K562 (cell line): ENCODE measurements around the gene YES1. TPM values are rescaled to one million over a fixed set of nuclear protein-coding genes. Genes with fewer than 3 reads are reported as not detected.

Source experiments
- ATAC-seq: fragments of 200-7000 bp; cut with Tn5 transposase; 3 replicates; pipeline ENCODE4 v1.9.1; 2020; ENCODE audit warnings: moderate library complexity
- BruUV-seq: library from RNA; stranded (reverse); fragments of 400-500 nt; replicated peaks from 2 replicates; lab custom pipeline; 2021; lab: Mats Ljungman, UMichigan
- CTCF ChIA-PET: fragments of 300-600 bp; formaldehyde crosslinking; extraction: SDS; loops from one replicate; lab custom pipeline; 2021; ENCODE audit warnings: low intra/inter-chr PET ratio; lab: Yijun Ruan, JAX
- POLR2A ChIA-PET: fragments of 300-600, 350-650 bp; sonication (Branson Sonifier 250); formaldehyde crosslinking; extraction: SDS; loops from one replicate; lab custom pipeline; 2021; ENCODE audit warnings: antibody characterized with exemption, inconsistent platforms; lab: Yijun Ruan, JAX
- DNase-seq, 4 experiments: peaks; one replicate each; pipeline versions ENCODE4 v3.0.0 to v3.0.0-alpha.2; 2011 to 2018; ENCODE audit warnings: low spot score in 3 of 4, mixed read lengths in 3 of 4; ENCODE audit errors: extremely low read depth in 1 of 4
- FAIRE-seq: peaks from 2 replicates; lab custom pipeline; 2011; peaks lifted over from hg19 to GRCh38; lab: Jason Lieb, UNC
- H2AFZ ChIP-seq: 2 replicates; pipeline ENCODE4 v1.6.0; 2011; ENCODE audit warnings: low read depth, low read length, control low read depth, inconsistent platforms
- H3K27ac ChIP-seq: fragments of 200-600 bp; 3 replicates; pipeline ENCODE4 v1.8.0; 2011; ENCODE audit warnings: low read depth, mild to moderate bottlenecking, control low read depth, inconsistent platforms, low read length, moderate library complexity, mixed read lengths; ENCODE audit errors: extremely low read depth
- H3K27me3 ChIP-seq, 2 experiments: fragments of 300-600 bp in 1 of 2; 2 replicates in 1 of 2; 3 replicates in 1 of 2; pipeline versions ENCODE4 v1.6.0 to v1.8.0; 2011; ENCODE audit warnings: inconsistent platforms in 2 of 2, low read length in 2 of 2, mild to moderate bottlenecking in 1 of 2, mixed read lengths in 1 of 2, moderate library complexity in 1 of 2; ENCODE audit not compliant: control insufficient read depth in 2 of 2, insufficient read depth in 2 of 2
- H3K36me3 ChIP-seq: fragments of 300-600 bp; 3 replicates; pipeline ENCODE4 v1.8.0; 2011; ENCODE audit warnings: mild to moderate bottlenecking, low read length, inconsistent platforms; ENCODE audit not compliant: control insufficient read depth, insufficient read depth
- H3K4me1 ChIP-seq, 2 experiments: fragments of 200-600 bp in 1 of 2; replicated peaks in 1 of 2; 2 replicates in 1 of 2; 3 replicates in 1 of 2; pipeline versions ENCODE4 v1.5.1 to v1.8.0; 2011; ENCODE audit warnings: inconsistent platforms in 2 of 2, low read length in 2 of 2, mild to moderate bottlenecking in 1 of 2, mixed read lengths in 1 of 2, moderate library complexity in 1 of 2; ENCODE audit not compliant: control insufficient read depth in 2 of 2, insufficient read depth in 2 of 2
- H3K4me2 ChIP-seq: 2 replicates; pipeline ENCODE4 v1.6.1; 2011; ENCODE audit warnings: low read length, control low read depth, inconsistent platforms, mixed read lengths; ENCODE audit not compliant: insufficient read depth
- H3K4me3 ChIP-seq: fragments of 200-600 bp; sonication (generic), shearing (Covaris generic); 2 replicates; pipeline ENCODE4 v1.5.1; 2016; ENCODE audit warnings: control low read depth, inconsistent platforms
- H3K79me2 ChIP-seq: fragments of 200-600 bp; 3 replicates; pipeline ENCODE4 v1.8.0; 2011; ENCODE audit warnings: low read length, inconsistent platforms; ENCODE audit not compliant: control insufficient read depth, insufficient read depth
- H3K9ac ChIP-seq, 2 experiments: 2 replicates each; pipeline versions ENCODE4 v1.6.0 to v1.6.1; 2011; ENCODE audit warnings: low read depth in 2 of 2, low read length in 2 of 2, control low read depth in 1 of 2, inconsistent platforms in 1 of 2, mild to moderate bottlenecking in 1 of 2, mixed read lengths in 1 of 2; ENCODE audit not compliant: insufficient read depth in 1 of 2
- H3K9me1 ChIP-seq: one replicate; pipeline ENCODE4 v1.6.0; 2011; ENCODE audit warnings: inconsistent platforms, mild to moderate bottlenecking, low read length, moderate library complexity; ENCODE audit not compliant: control insufficient read depth, insufficient read depth
- H3K9me3 ChIP-seq: replicated peaks from 2 replicates; pipeline ENCODE4 v1.5.1; 2011; ENCODE audit warnings: low read depth, low read length, inconsistent platforms; ENCODE audit not compliant: control insufficient read depth, insufficient read depth
- H4K20me1 ChIP-seq: replicated peaks from 2 replicates; pipeline ENCODE4 v1.6.1; 2011; ENCODE audit warnings: low read length, inconsistent platforms, mixed read lengths; ENCODE audit not compliant: control insufficient read depth, insufficient read depth
- HMG20A ChIP-seq: fragments of 450-650 bp; formaldehyde crosslinking; conservative IDR thresholded peaks from 2 replicates; pipeline ENCODE4 v1.4.0; 2020; ENCODE audit warnings: mild to moderate bottlenecking, mixed read lengths
- MEIS2 ChIP-seq: fragments of 450-650 bp; IDR thresholded peaks from 2 replicates; pipeline ENCODE4 v1.6.1; 2014; ENCODE audit warnings: mild to moderate bottlenecking; ENCODE audit not compliant: partially characterized antibody
- WGBS: fragments of 100-300 bp; shearing (Covaris generic); methylation state at CpG from one replicate; pipeline ENCODE4 v1.1.6; 2016; ENCODE audit warnings: low coverage, mixed read lengths; ENCODE audit not compliant: insufficient coverage; ENCODE audit errors: missing lambda C conversion rate; 5-methylcytosine and 5-hydroxymethylcytosine counted together
- in situ Hi-C: fragments of 300-500 bp; cut with MboI; formaldehyde crosslinking; loops from 4 replicates; pipeline ENCODE4 v1.15.0; 2018; ENCODE audit warnings: inconsistent platforms, mixed read lengths
- intact Hi-C: fragments of 100-400 bp; cut with micrococcal nuclease; formaldehyde crosslinking; loops from 2 replicates; pipeline ENCODE4 v1.14.2; 2022
- polyA plus RNA-seq, 8 experiments: library from polyadenylated mRNA; depleted of rRNA in 4 of 8; stranded (reverse) in 5 of 8; unstranded in 3 of 8; fragments of >200 nt; fragmentation: Nextera tagmentation in 2 of 8; fragmentation: Illumina TruSeq in 1 of 8; extraction: Ambion mirVana in 2 of 8; extraction: Trizol in 1 of 8; gene quantifications; 2 replicates each; pipeline versions ENCODE4 v1.2.1 to v1.2.3, GENCODE V29; 2011 to 2014; ENCODE audit warnings: inconsistent platforms in 1 of 8, missing spikeins in 1 of 8
- total RNA-seq, 7 experiments: library from RNA; depleted of rRNA in 6 of 7; stranded (reverse); fragments of >200 nt in 6 of 7; fragmentation: Illumina TruSeq in 2 of 7; extraction: Trizol in 2 of 7; gene quantifications; 2 replicates each; pipeline versions ENCODE4 v1.2.1 to v1.2.3, GENCODE V29; 2011 to 2021; ENCODE audit warnings: low replicate concordance in 1 of 7
- TF ChIP-seq, protein P1 (sequence below), 2 experiments: IDR thresholded peaks in 1 of 2; conservative IDR thresholded peaks in 1 of 2; 2 replicates each; pipeline ENCODE4 v1.6.1; 2016; ENCODE audit warnings: low read depth in 2 of 2, mild to moderate bottlenecking in 1 of 2, missing compliant biosample characterization in 1 of 2, missing genetic modification characterization in 1 of 2, moderate library complexity in 1 of 2

Gene YES1
- total and polyA plus RNA-seq, 9 of the 15 experiments (the other 6 are each of a cell fraction or from before 2014, with no cell fraction given): 37.2 to 115 (median 77.7) TPM

DNA sequence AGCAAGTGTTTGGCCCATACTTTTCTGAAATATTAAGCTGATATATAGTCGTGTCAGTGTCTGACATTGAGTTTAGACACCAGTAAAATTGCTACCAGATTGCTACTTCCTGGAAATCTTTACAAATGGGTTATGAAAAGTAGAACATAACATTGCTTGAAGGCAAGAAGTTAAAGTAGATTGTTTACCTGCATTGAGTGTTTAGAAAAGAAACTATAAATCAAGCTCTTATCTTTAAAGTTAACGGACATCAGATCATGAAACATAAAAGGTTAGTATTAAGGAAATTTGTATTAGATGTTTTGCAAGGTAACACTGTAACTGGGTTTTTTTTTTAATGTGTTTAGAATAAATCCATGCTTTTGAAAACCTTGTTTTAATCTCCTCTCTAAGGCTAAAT, 4.8 kb upstream of the YES1 start:
- Histone ChIP-seq H3K4me2 (0 out of 2 replicates have a peak overlapping the region, but pooled peaks have one; percentile 2), H3K27me3 (no peaks in the 10 kb centered on the region), H3K4me3 (no peak overlapping the region), H4K20me1 (no peaks in the 10 kb centered on the region), H3K4me1 (peaks cover 26 to 27% of the 10 kb centered on the region in 2 experiments), H3K27ac (peak overlapping the region; percentile 66), H3K79me2 (peaks cover 40% of the 10 kb centered on the region), H3K9ac (peak overlapping the region in 1 of 2 experiments; percentile 49; a peak in 1 of 4 replicates), H3K36me3 (no peaks in the 10 kb centered on the region), H3K9me1 (no peaks in the 10 kb centered on the region), H3K9me3 (no peaks in the 10 kb centered on the region), H2AFZ (peak overlapping the region; percentile 83)
- FAIRE-seq (no peak), ATAC-seq (no peak), DNase-seq (no peak)
- no TSS peak for BruUV-seq
- intact Hi-C loops: no loop called here
- TF ChIP-seq, protein P1, sequence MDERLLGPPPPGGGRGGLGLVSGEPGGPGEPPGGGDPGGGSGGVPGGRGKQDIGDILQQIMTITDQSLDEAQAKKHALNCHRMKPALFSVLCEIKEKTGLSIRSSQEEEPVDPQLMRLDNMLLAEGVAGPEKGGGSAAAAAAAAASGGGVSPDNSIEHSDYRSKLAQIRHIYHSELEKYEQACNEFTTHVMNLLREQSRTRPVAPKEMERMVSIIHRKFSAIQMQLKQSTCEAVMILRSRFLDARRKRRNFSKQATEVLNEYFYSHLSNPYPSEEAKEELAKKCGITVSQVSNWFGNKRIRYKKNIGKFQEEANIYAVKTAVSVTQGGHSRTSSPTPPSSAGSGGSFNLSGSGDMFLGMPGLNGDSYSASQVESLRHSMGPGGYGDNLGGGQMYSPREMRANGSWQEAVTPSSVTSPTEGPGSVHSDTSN (CRISPR knock-in tag; IDR thresholded peaks at IDR 0.05; ENCODE audit: low read depth): no peak
- TF ChIP-seq, protein P1 (tag; conservative IDR thresholded peaks at IDR 0.05; ENCODE audit: low read depth): peak; percentile 68
- TF ChIP-seq HMG20A (no peak), MEIS2 (peak; percentile 74)
- POLR2A ChIA-PET: interaction anchor here (0.9 to 2.2 kb wide), 4 partner anchors 9 to 45 kb away, joined by 3 to 10 read pairs (median 6); no protein-coding TSS in a partner anchor
- WGBS: 8% methylated on average over 2 of the region's 2 CpGs
- CTCF ChIA-PET: no interaction called here
- in situ Hi-C loops: no loop called here
